Stomach (tissue), 4 donors: ENCODE results near the gene COL13A1.

ENCODE experiments used
- CTCF ChIP-seq, 7 experiments: fragments of 450-650 bp in 4 of 7; fragments of 200-600 bp in 3 of 7; sonication (generic) in 3 of 7; IDR thresholded peaks; one replicate each; pipeline ENCODE4 v1.5.1; 2016 to 2019; ENCODE audit warnings: antibody characterized with exemption in 7 of 7, control low read depth in 2 of 7, mild to moderate bottlenecking in 1 of 7
- EP300 ChIP-seq: sonication (generic); formaldehyde crosslinking; IDR thresholded peaks from one replicate; pipeline ENCODE4 v1.6.1; 2017; ENCODE audit warnings: antibody characterized with exemption
- POLR2A ChIP-seq, 4 donors: fragments of 450-650 bp; IDR thresholded peaks; one replicate each; pipeline ENCODE4 v1.6.1; 2016; ENCODE audit warnings: antibody characterized with exemption in 4 of 4, control low read depth in 2 of 4, mild to moderate bottlenecking in 1 of 4, moderate library complexity in 1 of 4
- POLR2AphosphoS5 ChIP-seq, 3 donors: sonication (generic); formaldehyde crosslinking; IDR thresholded peaks; one replicate each; pipeline ENCODE4 v1.6.1; 2016; ENCODE audit warnings: antibody characterized with exemption in 3 of 3

- TF ChIP-seq CTCF (IDR thresholded peaks at IDR 0.05): no peak
- no peak for TF ChIP-seq POLR2AphosphoS5 (IDR thresholded peaks at IDR 0.05)
- TF ChIP-seq POLR2A (IDR thresholded peaks at IDR 0.05): no peak
- TF ChIP-seq EP300: no peak
Observed at GRCh38 chr10:69960606-69960987, 158.9 kb downstream of the COL13A1 start.
